A549 (cell line): ENCODE results near the gene CNST. TPM values are rescaled to one million over a fixed set of nuclear protein-coding genes. Genes with fewer than 3 reads are reported as not detected.

Experiments
- ATAC-seq, 2 experiments: fragments of 200-7000 bp in 1 of 2; fragments of >200 bp in 1 of 2; cut with Nextera tagmentation in 1 of 2; cut with Tn5 transposase in 1 of 2; 3 replicates each; pipeline versions ENCODE4 v1.8.0 to v1.9.1; 2018 to 2020; ENCODE audit warnings: mild to moderate bottlenecking in 1 of 2, moderate library complexity in 1 of 2
- CTCF ChIA-PET: fragments of 300-600 bp; sonication (Branson Sonifier 250); formaldehyde crosslinking; extraction: SDS; loops from one replicate; lab custom pipeline; 2021; ENCODE audit warnings: antibody characterized with exemption, inconsistent platforms; lab: Yijun Ruan, JAX
- POLR2A ChIA-PET: fragments of 350-600 bp; formaldehyde crosslinking; extraction: SDS; loops from one replicate; lab custom pipeline; 2021; ENCODE audit warnings: antibody characterized with exemption, inconsistent platforms; lab: Yijun Ruan, JAX
- DNase-seq, 2 experiments: peaks; one replicate each; pipeline versions ENCODE4 v3.0.0 to v3.0.0-alpha.2; 2011 to 2016; ENCODE audit warnings: low read depth in 1 of 2, low spot score in 1 of 2
- FAIRE-seq: peaks from 2 replicates; lab custom pipeline; 2011; peaks lifted over from hg19 to GRCh38; lab: Jason Lieb, UNC
- H3K27ac ChIP-seq, 2 experiments: fragments of >200 bp; sonication (Bioruptor Twin); formaldehyde crosslinking; 3 replicates each; pipeline ENCODE4 v1.5.1; 2016 to 2017
- H3K4me1 ChIP-seq: fragments of >200 bp; sonication (Bioruptor Twin); formaldehyde crosslinking; 3 replicates; pipeline ENCODE4 v1.6.1; 2016
- H3K4me2 ChIP-seq: fragments of >200 bp; sonication (Bioruptor Twin); formaldehyde crosslinking; 3 replicates; pipeline ENCODE4 v1.6.1; 2016
- H3K4me3 ChIP-seq: fragments of >200 bp; sonication (Bioruptor Twin); formaldehyde crosslinking; 3 replicates; pipeline ENCODE4 v1.5.1; 2016
- H3K9me3 ChIP-seq: fragments of >200 bp; sonication (Bioruptor Twin); formaldehyde crosslinking; 3 replicates; pipeline ENCODE4 v1.6.1; 2016
- BHLHE40 ChIP-seq: IDR thresholded peaks from 2 replicates; pipeline ENCODE4 v1.6.1; 2012; ENCODE audit warnings: low read depth, low read length, inconsistent platforms
- CBX2 ChIP-seq: fragments of 200-600 bp; sonication (generic); IDR thresholded peaks from 2 replicates; pipeline ENCODE4 v1.6.1; 2016; ENCODE audit warnings: low read depth, mild to moderate bottlenecking, borderline replicate concordance
- CBX8 ChIP-seq: fragments of 200-600 bp; sonication (generic); IDR thresholded peaks from 2 replicates; pipeline ENCODE4 v1.6.1; 2016
- EHMT2 ChIP-seq: fragments of 200-600 bp; sonication (generic); IDR thresholded peaks from 2 replicates; pipeline ENCODE4 v1.6.1; 2016; ENCODE audit warnings: antibody characterized with exemption, low read depth, mild to moderate bottlenecking, moderate library complexity
- ELK1 ChIP-seq: fragments of 150-350 bp; IDR thresholded peaks from 2 replicates; pipeline ENCODE4 v1.6.1; 2014; ENCODE audit warnings: low read depth, mild to moderate bottlenecking, low read length
- EP300 ChIP-seq, 2 experiments: fragments of >200 bp; sonication (Bioruptor Twin); formaldehyde crosslinking; IDR thresholded peaks; 2 replicates in 1 of 2; 3 replicates in 1 of 2; pipeline ENCODE4 v1.6.1; 2016 to 2017
- ESRRA ChIP-seq: fragments of 150-350 bp; IDR thresholded peaks from 2 replicates; pipeline ENCODE4 v1.6.1; 2014; ENCODE audit warnings: mild to moderate bottlenecking, low read length, borderline replicate concordance
- FOSL2 ChIP-seq, 2 experiments: fragments of 450-650 bp in 1 of 2; fragments of >200 bp in 1 of 2; sonication (Bioruptor Twin) in 1 of 2; formaldehyde crosslinking; IDR thresholded peaks; 2 replicates each; pipeline versions ENCODE4 v1.5.0 to v1.6.1; 2016 to 2020; ENCODE audit warnings: mild to moderate bottlenecking in 1 of 2, moderate library complexity in 1 of 2
- FOXS1 ChIP-seq: fragments of 250-450 bp; sonication (Bioruptor Pico); IDR thresholded peaks from 2 replicates; pipeline ENCODE4 v1.5.0; 2020; ENCODE audit warnings: mild to moderate bottlenecking, moderate library complexity
- GATA3 ChIP-seq: IDR thresholded peaks from 2 replicates; pipeline ENCODE4 v1.6.1; 2012; ENCODE audit warnings: borderline replicate concordance
- JUN ChIP-seq, 2 experiments: fragments of >200 bp; sonication (Bioruptor Twin); formaldehyde crosslinking; IDR thresholded peaks; 2 replicates in 1 of 2; 3 replicates in 1 of 2; pipeline ENCODE4 v1.6.1; 2016 to 2017
- JUNB ChIP-seq: fragments of >200 bp; sonication (Bioruptor Twin); formaldehyde crosslinking; IDR thresholded peaks from 2 replicates; pipeline ENCODE4 v1.6.1; 2016
- MAX ChIP-seq: IDR thresholded peaks from 2 replicates; pipeline ENCODE4 v1.6.1; 2012
- PHF8 ChIP-seq: fragments of 200-600 bp; sonication (generic); IDR thresholded peaks from 2 replicates; pipeline ENCODE4 v1.6.1; 2016; ENCODE audit warnings: low read depth, mild to moderate bottlenecking, antibody characterized with exemption, moderate library complexity, borderline replicate concordance
- RARB ChIP-seq: fragments of 250-450 bp; sonication (Bioruptor Pico); IDR thresholded peaks from 2 replicates; pipeline ENCODE4 v1.8.0; 2021; ENCODE audit warnings: mild to moderate bottlenecking, moderate library complexity
- SREBF2 ChIP-seq: fragments of 450-650 bp; IDR thresholded peaks from 2 replicates; pipeline ENCODE4 v1.6.1; 2014; ENCODE audit warnings: mild to moderate bottlenecking, moderate library complexity
- TFCP2L1 ChIP-seq: fragments of 250-450 bp; sonication (Bioruptor Pico); IDR thresholded peaks from 2 replicates; pipeline ENCODE4 v1.5.0; 2021; ENCODE audit warnings: mild to moderate bottlenecking
- TP53 ChIP-seq: fragments of 250-450 bp; sonication (Bioruptor Pico); IDR thresholded peaks from 2 replicates; pipeline ENCODE4 v1.5.0; 2021; ENCODE audit warnings: mild to moderate bottlenecking, moderate library complexity
- USF2 ChIP-seq: fragments of 450-650 bp; IDR thresholded peaks from 2 replicates; pipeline ENCODE4 v1.6.1; 2014; ENCODE audit warnings: antibody characterized with exemption
- ZFP36 ChIP-seq: fragments of 450-650 bp; IDR thresholded peaks from 2 replicates; pipeline ENCODE4 v1.6.1; 2014; ENCODE audit warnings: borderline replicate concordance; ENCODE audit not compliant: partially characterized antibody
- WGBS: methylation state at CpG from one replicate; pipeline ENCODE4 v1.1.6; 2017; ENCODE audit errors: missing lambda C conversion rate; 5-methylcytosine and 5-hydroxymethylcytosine counted together
- polyA plus RNA-seq, 4 experiments: library from polyadenylated mRNA; depleted of rRNA in 3 of 4; stranded (reverse); fragments of >200 nt; fragmentation: RNase III in 1 of 4; extraction: RNeasy Plus Mini Kit Qiagen cat#74134 plus additional on column Dnase treatment in 1 of 4; gene quantifications; 2 replicates in 3 of 4; 3 replicates in 1 of 4; pipeline ENCODE4 v1.2.3, GENCODE V29; 2011 to 2017
- TF ChIP-seq, protein P1 (sequence below): IDR thresholded peaks from 2 replicates; pipeline ENCODE4 v1.6.1; 2012
- TF ChIP-seq, protein P2 (sequence below): fragments of >200 bp; sonication (Bioruptor Twin); formaldehyde crosslinking; IDR thresholded peaks from 2 replicates; pipeline ENCODE4 v1.6.1; 2016
- TF ChIP-seq, protein P3 (sequence below): IDR thresholded peaks from 2 replicates; pipeline ENCODE4 v1.6.1; 2012; ENCODE audit warnings: low read depth, borderline replicate concordance

CNST gene
- polyA plus RNA-seq, 2 of the 4 experiments (the other 2 are of a cell fraction), result 7.9 to 23.0 TPM

- peaks cover 6% of the 10 kb centered on the region; the same call in 2 of the 3 replicates for H3K9me3 ChIP-seq
- H3K4me3 ChIP-seq, result no peak overlapping the region
- TF ChIP-seq USF2 (no peak), CBX2 (no peak), CBX8 (no peak), ELK1 (no peak), ZFP36 (no peak), MAX (no peak), EP300 (IDR thresholded peaks at IDR 0.05) (no peak), ESRRA (no peak), FOXS1 (no peak), EHMT2 (no peak), TP53 (no peak), JUNB (no peak)
- TF ChIP-seq, protein P1, sequence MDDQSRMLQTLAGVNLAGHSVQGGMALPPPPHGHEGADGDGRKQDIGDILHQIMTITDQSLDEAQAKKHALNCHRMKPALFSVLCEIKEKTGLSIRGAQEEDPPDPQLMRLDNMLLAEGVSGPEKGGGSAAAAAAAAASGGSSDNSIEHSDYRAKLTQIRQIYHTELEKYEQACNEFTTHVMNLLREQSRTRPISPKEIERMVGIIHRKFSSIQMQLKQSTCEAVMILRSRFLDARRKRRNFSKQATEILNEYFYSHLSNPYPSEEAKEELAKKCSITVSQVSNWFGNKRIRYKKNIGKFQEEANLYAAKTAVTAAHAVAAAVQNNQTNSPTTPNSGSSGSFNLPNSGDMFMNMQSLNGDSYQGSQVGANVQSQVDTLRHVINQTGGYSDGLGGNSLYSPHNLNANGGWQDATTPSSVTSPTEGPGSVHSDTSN, result no peak
- WGBS, result 7% methylated on average over 2 of the region's 2 CpGs
- POLR2A ChIA-PET, result interaction anchor here (0.9 kb wide), 1 partner anchor 14 kb away, joined by 4 read pairs; the partner anchor contains the start of gene SCCPDH
- no peak overlapping the region for H3K27ac ChIP-seq
- ATAC-seq (no peak), DNase-seq (no peak), FAIRE-seq (no peak)
- no peak overlapping the region for H3K4me2 ChIP-seq
- CTCF ChIA-PET, result interaction anchor here (1.2 to 3.4 kb wide), 4 partner anchors 14 to 215 kb away, joined by 3 to 14 read pairs (median 6); partner anchors contain the start of gene SCCPDH
- H3K4me1 ChIP-seq, result peaks cover 8% of the 10 kb centered on the region; the same call in 2 of the 3 replicates
Measured at GRCh38 chr1:246709835-246710234, 143.6 kb downstream of the CNST start.

GRCh38 chr1:246711548-246712003 is 145.3 kb downstream of the CNST start:
- CTCF ChIA-PET, result interaction anchor here (1.3 to 3.4 kb wide), 3 partner anchors 12 to 22 kb away, joined by 5 to 14 read pairs (median 7); partner anchors contain the start of gene SCCPDH
- POLR2A ChIA-PET, result no interaction called here
- ATAC-seq, result no peak
- no peak for FAIRE-seq
- H3K4me1 ChIP-seq, result no peaks in the 10 kb centered on the region
- no peak overlapping the region for H3K4me3 ChIP-seq
- DNase-seq, result no peak
- TF ChIP-seq ZFP36 (no peak), JUN (IDR thresholded peaks at IDR 0.05) (no peak), FOSL2 (IDR thresholded peaks at IDR 0.05) (no peak), FOSL2 (CRISPR knock-in tag; IDR thresholded peaks at IDR 0.05) (no peak), GATA3 (no peak), PHF8 (no peak), RARB (CRISPR knock-in tag) (no peak), TFCP2L1 (CRISPR knock-in tag) (no peak), CBX8 (no peak), SREBF2 (no peak), BHLHE40 (no peak), USF2 (no peak)
- TF ChIP-seq, protein P2, sequence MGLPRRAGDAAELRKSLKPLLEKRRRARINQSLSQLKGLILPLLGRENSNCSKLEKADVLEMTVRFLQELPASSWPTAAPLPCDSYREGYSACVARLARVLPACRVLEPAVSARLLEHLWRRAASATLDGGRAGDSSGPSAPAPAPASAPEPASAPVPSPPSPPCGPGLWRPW, result no peak
- TF ChIP-seq, protein P1, result no peak
- TF ChIP-seq, protein P3, sequence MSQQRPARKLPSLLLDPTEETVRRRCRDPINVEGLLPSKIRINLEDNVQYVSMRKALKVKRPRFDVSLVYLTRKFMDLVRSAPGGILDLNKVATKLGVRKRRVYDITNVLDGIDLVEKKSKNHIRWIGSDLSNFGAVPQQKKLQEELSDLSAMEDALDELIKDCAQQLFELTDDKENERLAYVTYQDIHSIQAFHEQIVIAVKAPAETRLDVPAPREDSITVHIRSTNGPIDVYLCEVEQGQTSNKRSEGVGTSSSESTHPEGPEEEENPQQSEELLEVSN, result no peak
- no peak overlapping the region for H3K27ac ChIP-seq
- 13% methylated on average over 3 of the region's 3 CpGs for WGBS
- H3K4me2 ChIP-seq, result no peak overlapping the region
- H3K9me3 ChIP-seq, result peaks cover 6% of the 10 kb centered on the region; the same call in 2 of the 3 replicates
